Measurements from ENCODE around the gene SNAI3. TPM values are rescaled to one million over a fixed set of nuclear protein-coding genes. Genes with fewer than 3 reads are reported as not detected.

The SNAI3 gene
- total RNA-seq, 1 donor, result not detected

DNA sequence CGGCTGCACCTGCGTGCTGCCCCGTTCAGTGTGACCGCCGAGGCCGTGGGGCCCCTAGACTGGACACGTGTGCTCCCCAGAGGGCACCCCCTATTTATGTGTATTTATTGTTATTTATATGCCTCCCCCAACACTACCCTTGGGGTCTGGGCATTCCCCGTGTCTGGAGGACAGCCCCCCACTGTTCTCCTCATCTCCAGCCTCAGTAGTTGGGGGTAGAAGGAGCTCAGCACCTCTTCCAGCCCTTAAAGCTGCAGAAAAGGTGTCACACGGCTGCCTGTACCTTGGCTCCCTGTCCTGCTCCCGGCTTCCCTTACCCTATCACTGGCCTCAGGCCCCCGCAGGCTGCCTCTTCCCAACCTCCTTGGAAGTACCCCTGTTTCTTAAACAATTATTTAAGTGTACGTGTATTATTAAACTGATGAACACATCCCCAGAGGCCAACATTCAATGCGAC is 46.2 kb downstream of the SNAI3 start:
- no peak overlapping the region for H3K4me3 ChIP-seq (ENCODE audit: low read depth, low read length)
- no peak for DNase-seq (ENCODE audit: low read depth)
- TF ChIP-seq CTCF (IDR thresholded peaks at IDR 0.05; ENCODE audit: insufficient read depth, low read length), result no peak

DNA sequence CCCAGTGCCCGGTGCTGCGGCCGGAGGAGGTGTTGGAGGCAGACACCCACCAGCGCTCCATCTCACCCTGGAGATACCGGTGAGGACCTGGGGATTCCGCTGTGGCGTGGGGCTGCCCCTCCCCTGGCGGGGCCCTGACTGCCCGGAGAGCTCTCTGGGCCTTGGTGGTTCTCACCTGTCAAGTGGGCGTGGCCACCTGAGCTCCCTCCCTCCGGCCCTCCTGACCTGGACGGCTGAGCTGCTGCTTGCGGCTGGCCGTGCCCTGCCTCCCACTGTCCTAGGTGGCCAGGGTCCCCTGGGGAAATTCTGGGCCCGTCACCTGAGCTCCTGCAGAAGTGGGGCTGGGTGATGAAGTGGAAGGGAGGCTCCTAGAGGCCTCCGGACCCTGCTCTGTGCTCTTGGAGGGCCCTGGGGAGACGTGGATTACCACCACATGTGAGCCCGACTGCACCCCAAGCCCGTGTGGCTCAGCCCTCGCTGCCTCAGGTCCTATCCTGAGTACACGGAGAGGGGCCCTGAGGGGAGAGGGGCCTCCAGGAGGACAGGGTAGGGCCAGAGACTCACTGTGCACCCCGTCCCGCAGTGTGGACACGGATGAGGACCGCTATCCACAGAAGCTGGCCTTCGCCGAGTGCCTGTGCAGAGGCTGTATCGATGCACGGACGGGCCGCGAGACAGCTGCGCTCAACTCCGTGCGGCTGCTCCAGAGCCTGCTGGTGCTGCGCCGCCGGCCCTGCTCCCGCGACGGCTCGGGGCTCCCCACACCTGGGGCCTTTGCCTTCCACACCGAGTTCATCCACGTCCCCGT is 46.9 kb downstream of the SNAI3 start:
- no peak for TF ChIP-seq CTCF (IDR thresholded peaks at IDR 0.05; ENCODE audit: insufficient read depth, low read length)
- H3K4me3 ChIP-seq (ENCODE audit: low read depth, low read length), result no peak overlapping the region
- no peak for DNase-seq (ENCODE audit: low read depth)

GRCh38 chr16:88638323-88639230 is 47.7 kb downstream of the SNAI3 start, which contains the start of gene IL17C:
TSS of gene IL17C (plus strand) at chr16:88638572. CDS start at chr16:88638642, 70 bp downstream.
- DNase-seq (ENCODE audit: low read depth), result no peak
- H3K4me3 ChIP-seq (ENCODE audit: low read depth, low read length), result no peak within 1 kb of the TSS
- TF ChIP-seq CTCF (IDR thresholded peaks at IDR 0.05; ENCODE audit: insufficient read depth, low read length), result no peak

GRCh38 chr16:88636488-88637265 is 49.6 kb downstream of the SNAI3 start:
- no peak overlapping the region for H3K4me3 ChIP-seq (ENCODE audit: low read depth, low read length)
- TF ChIP-seq CTCF (IDR thresholded peaks at IDR 0.05; ENCODE audit: insufficient read depth, low read length), result no peak
- DNase-seq (ENCODE audit: low read depth), result no peak

DNA sequence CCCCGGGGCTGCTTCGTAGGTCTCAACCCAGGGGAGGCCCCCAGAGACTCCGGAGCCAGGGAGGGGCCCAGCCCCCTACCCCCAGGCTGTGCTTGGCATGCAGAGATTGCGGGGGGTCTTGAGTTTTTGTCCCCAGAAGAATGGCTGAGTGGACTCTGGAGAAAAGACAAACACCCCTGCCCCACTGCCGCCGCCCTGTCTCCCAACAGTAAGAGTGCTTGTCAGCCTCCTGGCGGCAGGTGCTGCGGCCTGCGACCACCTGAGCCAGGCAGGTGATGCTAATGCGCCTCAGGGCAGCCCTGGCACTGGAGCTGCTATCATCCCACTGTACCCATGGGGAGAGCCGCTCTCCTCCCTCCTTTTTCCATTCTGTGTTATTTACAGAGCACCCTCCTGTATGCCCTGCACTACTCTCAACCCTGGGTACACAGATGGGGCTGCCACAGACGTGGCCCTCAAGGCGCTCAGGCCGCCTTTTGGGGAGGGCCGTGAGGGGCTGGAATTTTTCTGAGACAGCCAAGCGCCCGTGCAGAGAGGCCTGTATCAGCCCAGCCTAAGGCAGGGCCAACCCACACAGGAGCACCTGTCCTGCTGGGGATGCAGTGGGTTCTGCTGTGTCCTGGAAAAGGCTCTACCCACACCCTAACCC is 50.5 kb downstream of the SNAI3 start:
- DNase-seq (ENCODE audit: low read depth), result no peak
- TF ChIP-seq CTCF (IDR thresholded peaks at IDR 0.05; ENCODE audit: insufficient read depth, low read length), result no peak
- H3K4me3 ChIP-seq (ENCODE audit: low read depth, low read length), result no peak overlapping the region
